ENCODE measurements around the gene WFDC11. TPM values are rescaled to one million over a fixed set of nuclear protein-coding genes. Genes with fewer than 3 reads are reported as not detected.

WFDC11 gene
- total and polyA plus RNA-seq, 3 donors from 2014 or later, result 1.7 TPM; not detected in 2

Small RNA genes within 50 kb of the gene (microRNA-seq; reads per million reads assigned to microRNA genes)
- 2.1 to 10.4 reads per million in 2 donors for gene MIR3617 (ENCODE audit: borderline number of aligned reads in 2 of 2, borderline replicate concordance in 1 of 2)

Small RNA genes within 50 kb of the gene (small RNA-seq; reads per million reads assigned to genes)
- gene MIR3617, result 0 reads per million in 2 donors

Other genes starting within 250 kb of the WFDC11 start
- 10 to 100 TPM in 1 of 2 donors, 1 to 10 TPM in 1; 6.1 to 32.0 TPM for gene WFDC2, start 200.5 kb downstream of the WFDC11 start, total RNA-seq
- gene WFDC2, start 200.5 kb downstream of the WFDC11 start, polyA plus RNA-seq (ENCODE audit: insufficient read depth, low read depth, low replicate concordance), result 37.6 TPM
- gene SPINT3, start 154.6 kb downstream of the WFDC11 start, total RNA-seq, result not detected
- gene SPINT3, start 154.6 kb downstream of the WFDC11 start, polyA plus RNA-seq (ENCODE audit: insufficient read depth, low read depth, low replicate concordance), result not detected
- 10 to 100 TPM; 75.6 to 83.3 TPM for gene WFDC6, start 130.8 kb downstream of the WFDC11 start, total RNA-seq
- gene WFDC6, start 130.8 kb downstream of the WFDC11 start, polyA plus RNA-seq (ENCODE audit: insufficient read depth, low read depth, low replicate concordance), result 24.9 TPM
- gene EPPIN, start 122.8 kb downstream of the WFDC11 start, total RNA-seq, result 100 to 1,000 TPM; 185 to 222 TPM
- 251 TPM for gene EPPIN, start 122.8 kb downstream of the WFDC11 start, polyA plus RNA-seq (ENCODE audit: insufficient read depth, low read depth, low replicate concordance)
- gene WFDC8, start 91.0 kb downstream of the WFDC11 start, total RNA-seq, result not detected
- gene WFDC8, start 91.0 kb downstream of the WFDC11 start, polyA plus RNA-seq (ENCODE audit: insufficient read depth, low read depth, low replicate concordance), result not detected
- not detected for gene WFDC10A, start 40.5 kb downstream of the WFDC11 start, total RNA-seq
- not detected for gene WFDC10A, start 40.5 kb downstream of the WFDC11 start, polyA plus RNA-seq (ENCODE audit: insufficient read depth, low read depth, low replicate concordance)
- not detected for gene WFDC9, start 39.0 kb downstream of the WFDC11 start, total RNA-seq
- not detected for gene WFDC9, start 39.0 kb downstream of the WFDC11 start, polyA plus RNA-seq (ENCODE audit: insufficient read depth, low read depth, low replicate concordance)
- gene WFDC13, start 31.8 kb upstream of the WFDC11 start, total RNA-seq, result not detected
- gene WFDC13, start 31.8 kb upstream of the WFDC11 start, polyA plus RNA-seq (ENCODE audit: insufficient read depth, low read depth, low replicate concordance), result not detected
- 1 to 10 TPM; 1.0 to 1.2 TPM for gene WFDC10B, start 34.8 kb upstream of the WFDC11 start, total RNA-seq
- 4.3 TPM for gene WFDC10B, start 34.8 kb upstream of the WFDC11 start, polyA plus RNA-seq (ENCODE audit: insufficient read depth, low read depth, low replicate concordance)
- gene SPINT4, start 52.1 kb upstream of the WFDC11 start, total RNA-seq, result not detected
- not detected for gene SPINT4, start 52.1 kb upstream of the WFDC11 start, polyA plus RNA-seq (ENCODE audit: insufficient read depth, low read depth, low replicate concordance)
- gene WFDC3, start 121.6 kb upstream of the WFDC11 start, total RNA-seq, result 10 to 100 TPM; 37.5 to 56.2 TPM
- gene WFDC3, start 121.6 kb upstream of the WFDC11 start, polyA plus RNA-seq (ENCODE audit: insufficient read depth, low read depth, low replicate concordance), result 99.2 TPM
- gene DNTTIP1, start 121.7 kb upstream of the WFDC11 start, total RNA-seq, result 10 to 100 TPM; 38.6 to 49.9 TPM
- gene DNTTIP1, start 121.7 kb upstream of the WFDC11 start, polyA plus RNA-seq (ENCODE audit: insufficient read depth, low read depth, low replicate concordance), result 67.2 TPM
- 10 to 100 TPM; 21.4 to 22.0 TPM for gene UBE2C, start 142.4 kb upstream of the WFDC11 start, total RNA-seq
- gene UBE2C, start 142.4 kb upstream of the WFDC11 start, polyA plus RNA-seq (ENCODE audit: insufficient read depth, low read depth, low replicate concordance), result 36.7 TPM
- gene TNNC2, start 157.1 kb upstream of the WFDC11 start, total RNA-seq, result 1 to 10 TPM; 4.6 to 6.5 TPM
- 12.1 TPM for gene TNNC2, start 157.1 kb upstream of the WFDC11 start, polyA plus RNA-seq (ENCODE audit: insufficient read depth, low read depth, low replicate concordance)
- gene SNX21, start 163.6 kb upstream of the WFDC11 start, total RNA-seq, result 10 to 100 TPM; 77.9 to 82.4 TPM
- 23.9 TPM for gene SNX21, start 163.6 kb upstream of the WFDC11 start, polyA plus RNA-seq (ENCODE audit: insufficient read depth, low read depth, low replicate concordance)
- 10 to 100 TPM; 71.2 to 79.6 TPM for gene ACOT8, start 187.2 kb upstream of the WFDC11 start, total RNA-seq
- 44.4 TPM for gene ACOT8, start 187.2 kb upstream of the WFDC11 start, polyA plus RNA-seq (ENCODE audit: insufficient read depth, low read depth, low replicate concordance)
- 10 to 100 TPM in 1 of 2 donors, 1 to 10 TPM in 1; 9.3 to 12.8 TPM for gene ZSWIM3, start 187.4 kb upstream of the WFDC11 start, total RNA-seq
- 8.0 TPM for gene ZSWIM3, start 187.4 kb upstream of the WFDC11 start, polyA plus RNA-seq (ENCODE audit: insufficient read depth, low read depth, low replicate concordance)
- gene ZSWIM1, start 211.0 kb upstream of the WFDC11 start, total RNA-seq, result 10 to 100 TPM; 24.0 to 24.5 TPM
- gene ZSWIM1, start 211.0 kb upstream of the WFDC11 start, polyA plus RNA-seq (ENCODE audit: insufficient read depth, low read depth, low replicate concordance), result 11.4 TPM
- gene SPATA25, start 217.4 kb upstream of the WFDC11 start, total RNA-seq, result 10 to 100 TPM; 14.9 to 26.0 TPM
- 59.4 TPM for gene SPATA25, start 217.4 kb upstream of the WFDC11 start, polyA plus RNA-seq (ENCODE audit: insufficient read depth, low read depth, low replicate concordance)
- 1 to 10 TPM; 7.0 to 9.1 TPM for gene NEURL2, start 221.0 kb upstream of the WFDC11 start, total RNA-seq
- 1.9 TPM for gene NEURL2, start 221.0 kb upstream of the WFDC11 start, polyA plus RNA-seq (ENCODE audit: insufficient read depth, low read depth, low replicate concordance)
- gene CTSA, start 221.1 kb upstream of the WFDC11 start, total RNA-seq, result 100 to 1,000 TPM; 112 to 223 TPM
- gene CTSA, start 221.1 kb upstream of the WFDC11 start, polyA plus RNA-seq (ENCODE audit: insufficient read depth, low read depth, low replicate concordance), result 103 TPM
- gene PLTP, start 241.9 kb upstream of the WFDC11 start, total RNA-seq, result 10 to 100 TPM; 53.3 to 80.0 TPM
- 105 TPM for gene PLTP, start 241.9 kb upstream of the WFDC11 start, polyA plus RNA-seq (ENCODE audit: insufficient read depth, low read depth, low replicate concordance)